DND-41 (cell line): ENCODE measurements around the gene CLCA1.

Experiments
- ATAC-seq: fragments of 200-7000 bp; cut with Tn5 transposase; 3 replicates; pipeline ENCODE4 v1.9.1; 2021; ENCODE audit warnings: low read depth; ENCODE audit not compliant: insufficient read depth
- DNase-seq: peaks from one replicate; pipeline ENCODE4 v3.0.0-alpha.2; 2020
- H2AFZ ChIP-seq: 2 replicates; pipeline ENCODE4 v1.6.0; 2012; ENCODE audit warnings: low read depth, low read length
- H3K27ac ChIP-seq: 2 replicates; pipeline ENCODE4 v1.5.1; 2012; ENCODE audit warnings: low read length, inconsistent platforms
- H3K27me3 ChIP-seq: fragments of 200-600 bp; sonication (generic); 2 replicates; pipeline ENCODE4 v1.6.0; 2012; ENCODE audit warnings: low read length, mild to moderate bottlenecking, inconsistent platforms; ENCODE audit not compliant: insufficient read depth, poor library complexity
- H3K36me3 ChIP-seq: 2 replicates; pipeline ENCODE4 v1.5.1; 2012; ENCODE audit warnings: low read length, inconsistent platforms; ENCODE audit not compliant: insufficient read depth
- H3K4me1 ChIP-seq: 2 replicates; pipeline ENCODE4 v1.5.1; 2012; ENCODE audit warnings: mild to moderate bottlenecking, low read length; ENCODE audit not compliant: insufficient read depth
- H3K4me2 ChIP-seq: 2 replicates; pipeline ENCODE4 v1.6.0; 2012; ENCODE audit warnings: mild to moderate bottlenecking, moderate library complexity, low read length, inconsistent platforms; ENCODE audit not compliant: insufficient read depth
- H3K4me3 ChIP-seq, 2 experiments: fragments of 200-600 bp in 1 of 2; shearing (Covaris generic) in 1 of 2; 2 replicates each; pipeline ENCODE4 v1.5.1; 2012 to 2016; ENCODE audit warnings: inconsistent platforms in 2 of 2, low read length in 2 of 2, mild to moderate bottlenecking in 2 of 2, low read depth in 1 of 2, moderate library complexity in 1 of 2
- H3K79me2 ChIP-seq: 2 replicates; pipeline ENCODE4 v1.6.0; 2012; ENCODE audit warnings: low read length, inconsistent platforms; ENCODE audit not compliant: insufficient read depth
- H3K9ac ChIP-seq: 2 replicates; pipeline ENCODE4 v1.6.0; 2012; ENCODE audit warnings: low read depth, mild to moderate bottlenecking, inconsistent platforms, low read length, moderate library complexity
- H3K9me3 ChIP-seq: 2 replicates; pipeline ENCODE4 v1.5.1; 2012; ENCODE audit warnings: low read length, moderate library complexity, mild to moderate bottlenecking, inconsistent platforms; ENCODE audit not compliant: insufficient read depth, severe bottlenecking
- H4K20me1 ChIP-seq: 2 replicates; pipeline ENCODE4 v1.6.0; 2012; ENCODE audit warnings: low read length; ENCODE audit not compliant: insufficient read depth
- EZH2 ChIP-seq: IDR thresholded peaks from 3 replicates; pipeline ENCODE4 v1.6.1; 2012; ENCODE audit warnings: borderline replicate concordance, low read depth, mild to moderate bottlenecking, moderate library complexity, low read length, inconsistent platforms; ENCODE audit not compliant: severe bottlenecking
- TF ChIP-seq, protein P1 (sequence below): IDR thresholded peaks from 2 replicates; pipeline ENCODE4 v1.5.1; 2012; ENCODE audit warnings: borderline replicate concordance, low read length, moderate library complexity, mild to moderate bottlenecking; ENCODE audit not compliant: poor library complexity, severe bottlenecking; ENCODE audit errors: extremely low read depth

CLCA1 gene

DNA sequence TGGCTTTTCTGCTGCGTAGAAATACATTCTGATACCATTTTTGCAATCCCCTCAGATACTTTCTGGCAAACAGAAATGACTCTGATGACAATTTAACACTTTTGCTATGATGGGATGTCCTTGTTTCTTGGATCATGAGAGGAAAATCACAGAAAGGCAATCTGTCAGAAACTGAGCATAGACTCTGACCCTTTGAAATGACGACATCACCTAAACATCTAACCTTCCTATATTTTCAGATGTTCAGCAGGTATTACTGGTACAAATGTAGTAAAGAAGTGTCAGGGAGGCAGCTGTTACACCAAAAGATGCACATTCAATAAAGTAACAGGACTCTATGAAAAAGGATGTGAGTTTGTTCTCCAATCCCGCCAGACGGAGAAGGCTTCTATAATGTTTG lies 13.2 kb downstream of the CLCA1 start:
- Histone ChIP-seq H3K36me3 (no peaks in the 10 kb centered on the region), H3K9ac (no peak overlapping the region), H3K27me3 (no peaks in the 10 kb centered on the region), H2AFZ (no peak overlapping the region), H3K79me2 (no peaks in the 10 kb centered on the region), H3K4me1 (no peaks in the 10 kb centered on the region), H3K4me2 (no peak overlapping the region), H3K27ac (no peak overlapping the region), H4K20me1 (no peaks in the 10 kb centered on the region), H3K4me3 (no peak overlapping the region), H3K9me3 (no peaks in the 10 kb centered on the region)
- DNase-seq, result no peak
- TF ChIP-seq, protein P1, sequence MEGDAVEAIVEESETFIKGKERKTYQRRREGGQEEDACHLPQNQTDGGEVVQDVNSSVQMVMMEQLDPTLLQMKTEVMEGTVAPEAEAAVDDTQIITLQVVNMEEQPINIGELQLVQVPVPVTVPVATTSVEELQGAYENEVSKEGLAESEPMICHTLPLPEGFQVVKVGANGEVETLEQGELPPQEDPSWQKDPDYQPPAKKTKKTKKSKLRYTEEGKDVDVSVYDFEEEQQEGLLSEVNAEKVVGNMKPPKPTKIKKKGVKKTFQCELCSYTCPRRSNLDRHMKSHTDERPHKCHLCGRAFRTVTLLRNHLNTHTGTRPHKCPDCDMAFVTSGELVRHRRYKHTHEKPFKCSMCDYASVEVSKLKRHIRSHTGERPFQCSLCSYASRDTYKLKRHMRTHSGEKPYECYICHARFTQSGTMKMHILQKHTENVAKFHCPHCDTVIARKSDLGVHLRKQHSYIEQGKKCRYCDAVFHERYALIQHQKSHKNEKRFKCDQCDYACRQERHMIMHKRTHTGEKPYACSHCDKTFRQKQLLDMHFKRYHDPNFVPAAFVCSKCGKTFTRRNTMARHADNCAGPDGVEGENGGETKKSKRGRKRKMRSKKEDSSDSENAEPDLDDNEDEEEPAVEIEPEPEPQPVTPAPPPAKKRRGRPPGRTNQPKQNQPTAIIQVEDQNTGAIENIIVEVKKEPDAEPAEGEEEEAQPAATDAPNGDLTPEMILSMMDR, result no peak
- TF ChIP-seq EZH2, result no peak
- ATAC-seq, result no peak

- no peak overlapping the region for H3K9ac ChIP-seq
- TF ChIP-seq, protein P1, result no peak
- TF ChIP-seq EZH2, result no peak
- ATAC-seq, result no peak; the same call in 2 of the 3 replicates
Measured at GRCh38 chr1:86487131-86487810, 18.5 kb downstream of the CLCA1 start.

DNA sequence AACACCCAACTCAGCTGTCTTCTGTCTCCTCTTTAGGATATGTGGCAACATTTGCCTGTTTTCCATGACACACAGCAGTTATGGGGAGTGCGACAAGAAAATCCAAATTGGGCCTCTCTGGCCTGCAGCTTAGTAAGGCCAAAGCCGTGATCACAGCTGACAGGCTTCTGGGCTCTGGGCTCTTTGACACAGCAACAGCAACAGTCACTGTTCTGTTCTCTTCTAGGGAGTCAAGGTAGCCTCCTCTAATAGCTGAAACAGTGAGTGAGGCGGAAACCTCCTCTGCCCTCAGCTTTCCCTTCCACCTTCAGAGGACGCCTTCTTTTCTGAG lies 19.0 kb downstream of the CLCA1 start:
- H4K20me1 ChIP-seq, result no peaks in the 10 kb centered on the region
- H3K4me2 ChIP-seq, result no peak overlapping the region
- DNase-seq, result no peak

More at GRCh38 chr1:86487131-86487810, 18.5 kb downstream of the CLCA1 start:
- Histone ChIP-seq H3K4me2 (no peak overlapping the region), H3K9me3 (no peaks in the 10 kb centered on the region), H3K79me2 (no peaks in the 10 kb centered on the region), H3K27me3 (no peaks in the 10 kb centered on the region), H3K36me3 (no peaks in the 10 kb centered on the region), H3K4me3 (no peak overlapping the region), H3K27ac (no peak overlapping the region), H3K4me1 (no peaks in the 10 kb centered on the region), H4K20me1 (no peaks in the 10 kb centered on the region), H2AFZ (no peak overlapping the region)
- DNase-seq, result no peak

More for the DNA sequence above, 19.0 kb downstream of the CLCA1 start:
- no peak overlapping the region for H2AFZ ChIP-seq
- no peaks in the 10 kb centered on the region for H3K27me3 ChIP-seq
- H3K4me3 ChIP-seq, result no peak overlapping the region
- ATAC-seq, result no peak
- no peaks in the 10 kb centered on the region for H3K4me1 ChIP-seq
- no peaks in the 10 kb centered on the region for H3K36me3 ChIP-seq
- H3K79me2 ChIP-seq, result no peaks in the 10 kb centered on the region
- TF ChIP-seq, protein P1, result no peak
- TF ChIP-seq EZH2, result no peak
- no peak overlapping the region for H3K27ac ChIP-seq
- H3K9me3 ChIP-seq, result no peaks in the 10 kb centered on the region
- H3K9ac ChIP-seq, result no peak overlapping the region
